Measurements from ENCODE around the gene VSTM1. TPM values are rescaled to one million over a fixed set of nuclear protein-coding genes. Genes with fewer than 3 reads are reported as not detected.
"Not testable (repeated sequence)": the region's sequence is repeated elsewhere in the genome, so short reads cannot be mapped to it uniquely, and the experiment has no call there.

VSTM1 gene
- total RNA-seq, 2 donors from 2014 or later, result not detected

DNA sequence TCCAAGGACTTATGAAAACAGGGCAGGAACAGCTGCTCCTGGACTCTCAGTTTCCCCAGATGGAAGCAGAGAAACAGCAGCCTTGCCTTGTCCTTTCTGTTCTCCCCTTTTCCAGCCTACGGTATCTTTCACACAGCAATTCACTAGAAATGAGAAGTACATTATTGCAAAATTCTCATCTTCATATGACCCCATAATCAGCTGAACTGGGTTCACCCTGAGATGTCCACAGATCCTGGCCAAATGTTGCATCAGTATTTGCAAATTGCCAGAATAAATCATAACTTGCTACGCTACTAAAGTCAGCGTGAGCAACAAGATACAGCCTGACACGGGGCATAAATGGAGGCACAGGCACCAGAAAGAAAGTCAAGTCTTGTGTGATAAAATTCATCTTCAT, 16.1 kb downstream of the VSTM1 start:
- H3K4me3 ChIP-seq, result no peak overlapping the region
- no peak for DNase-seq (ENCODE audit: low spot score)
- no peaks in the 10 kb centered on the region for H3K36me3 ChIP-seq
- H3K9me3 ChIP-seq, result no peaks in the 10 kb centered on the region
- TF ChIP-seq, protein P1, sequence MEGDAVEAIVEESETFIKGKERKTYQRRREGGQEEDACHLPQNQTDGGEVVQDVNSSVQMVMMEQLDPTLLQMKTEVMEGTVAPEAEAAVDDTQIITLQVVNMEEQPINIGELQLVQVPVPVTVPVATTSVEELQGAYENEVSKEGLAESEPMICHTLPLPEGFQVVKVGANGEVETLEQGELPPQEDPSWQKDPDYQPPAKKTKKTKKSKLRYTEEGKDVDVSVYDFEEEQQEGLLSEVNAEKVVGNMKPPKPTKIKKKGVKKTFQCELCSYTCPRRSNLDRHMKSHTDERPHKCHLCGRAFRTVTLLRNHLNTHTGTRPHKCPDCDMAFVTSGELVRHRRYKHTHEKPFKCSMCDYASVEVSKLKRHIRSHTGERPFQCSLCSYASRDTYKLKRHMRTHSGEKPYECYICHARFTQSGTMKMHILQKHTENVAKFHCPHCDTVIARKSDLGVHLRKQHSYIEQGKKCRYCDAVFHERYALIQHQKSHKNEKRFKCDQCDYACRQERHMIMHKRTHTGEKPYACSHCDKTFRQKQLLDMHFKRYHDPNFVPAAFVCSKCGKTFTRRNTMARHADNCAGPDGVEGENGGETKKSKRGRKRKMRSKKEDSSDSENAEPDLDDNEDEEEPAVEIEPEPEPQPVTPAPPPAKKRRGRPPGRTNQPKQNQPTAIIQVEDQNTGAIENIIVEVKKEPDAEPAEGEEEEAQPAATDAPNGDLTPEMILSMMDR (IDR thresholded peaks at IDR 0.05), result no peak
- no peaks in the 10 kb centered on the region for H3K4me1 ChIP-seq
- H3K27ac ChIP-seq, result no peak overlapping the region
- no peaks in the 10 kb centered on the region for H3K27me3 ChIP-seq

DNA sequence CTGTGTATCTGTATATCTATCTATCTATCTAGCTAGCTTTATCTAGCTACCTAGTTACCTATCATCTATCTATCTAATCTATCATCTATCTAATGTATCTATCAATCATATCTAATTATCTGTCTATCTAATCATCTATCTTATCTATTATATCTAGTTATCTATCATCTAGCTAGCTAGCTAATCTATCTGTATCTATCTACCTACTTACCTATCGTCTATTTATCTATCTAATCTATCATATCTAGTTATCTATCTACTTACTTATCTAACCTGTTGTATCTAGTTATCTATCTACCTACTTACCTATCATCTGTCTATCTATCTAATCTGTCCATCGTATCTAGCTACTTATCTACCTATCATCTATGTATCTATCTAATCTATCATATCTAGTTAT, 17.9 kb downstream of the VSTM1 start:
- TF ChIP-seq, protein P1 (IDR thresholded peaks at IDR 0.05), result no peak
- H3K27ac ChIP-seq, result no peak overlapping the region
- H3K4me1 ChIP-seq, result no peaks in the 10 kb centered on the region
- H3K4me3 ChIP-seq, result no peak overlapping the region
- H3K27me3 ChIP-seq, result no peaks in the 10 kb centered on the region
- no peaks in the 10 kb centered on the region for H3K9me3 ChIP-seq
- no peak for DNase-seq (ENCODE audit: low spot score)
- no peaks in the 10 kb centered on the region for H3K36me3 ChIP-seq

DNA sequence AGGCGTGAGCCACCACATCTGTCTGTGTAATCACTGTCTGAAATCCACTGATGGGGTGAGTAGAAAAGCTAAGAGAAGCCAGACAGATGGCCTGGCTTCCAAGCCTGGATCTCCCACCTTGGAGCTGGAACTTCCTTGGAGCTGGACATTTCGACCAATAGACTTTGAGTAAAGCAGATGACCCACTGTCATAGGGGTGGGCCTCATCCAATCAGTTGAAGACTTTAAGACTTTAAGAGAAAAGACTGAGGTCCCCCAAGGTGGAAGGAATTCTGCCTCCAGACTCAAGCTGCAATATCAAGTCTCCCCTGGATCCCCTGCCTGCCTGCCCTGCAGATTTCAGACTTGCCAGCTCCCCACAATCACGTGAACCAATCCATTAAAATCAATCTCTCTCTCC, 20.7 kb downstream of the VSTM1 start:
- Histone ChIP-seq H3K9me3 (no peaks in the 10 kb centered on the region), H3K4me1 (no peaks in the 10 kb centered on the region), H3K27ac (no peak overlapping the region), H3K27me3 (no peaks in the 10 kb centered on the region), H3K36me3 (no peaks in the 10 kb centered on the region), H3K4me3 (no peak overlapping the region)
- TF ChIP-seq, protein P1 (IDR thresholded peaks at IDR 0.05), result no peak
- no peak for DNase-seq (ENCODE audit: low spot score)

DNA sequence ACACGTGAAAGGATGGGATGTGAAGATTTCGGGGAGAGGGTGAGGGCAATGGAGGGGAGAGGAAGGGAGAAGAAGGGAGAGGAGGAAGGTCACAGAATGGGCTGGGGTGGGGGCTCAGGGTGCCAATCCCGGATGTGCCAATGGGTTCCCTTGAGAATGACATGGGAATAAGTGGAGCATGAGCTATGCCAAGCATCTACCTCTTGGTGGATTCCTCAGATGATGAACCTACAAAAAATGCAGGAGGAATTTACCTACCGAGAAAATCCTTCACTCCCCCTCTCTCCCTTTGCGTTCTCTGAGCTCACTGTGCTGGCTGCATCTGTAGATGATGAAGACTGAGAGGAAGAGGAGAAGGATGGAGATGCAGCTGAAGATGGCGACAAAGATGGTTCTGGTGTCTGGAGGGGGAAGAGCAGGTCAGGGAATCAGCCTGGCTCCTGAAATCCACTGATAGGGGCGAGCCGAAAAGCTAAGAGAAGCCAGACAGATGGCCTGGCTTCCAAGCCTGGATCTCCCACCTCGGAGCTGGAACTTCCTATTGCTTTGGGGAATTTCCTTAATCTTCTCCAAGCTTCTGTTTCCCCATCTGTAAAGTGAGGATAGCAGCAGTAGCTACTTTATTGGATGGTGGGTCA, 21.6 kb downstream of the VSTM1 start:
- no peak overlapping the region for H3K4me3 ChIP-seq
- no peaks in the 10 kb centered on the region for H3K27me3 ChIP-seq
- no peaks in the 10 kb centered on the region for H3K36me3 ChIP-seq
- no peak for DNase-seq (ENCODE audit: low spot score)
- H3K9me3 ChIP-seq, result no peaks in the 10 kb centered on the region
- H3K4me1 ChIP-seq, result no peaks in the 10 kb centered on the region
- TF ChIP-seq, protein P1 (IDR thresholded peaks at IDR 0.05), result no peak
- no peak overlapping the region for H3K27ac ChIP-seq

DNA sequence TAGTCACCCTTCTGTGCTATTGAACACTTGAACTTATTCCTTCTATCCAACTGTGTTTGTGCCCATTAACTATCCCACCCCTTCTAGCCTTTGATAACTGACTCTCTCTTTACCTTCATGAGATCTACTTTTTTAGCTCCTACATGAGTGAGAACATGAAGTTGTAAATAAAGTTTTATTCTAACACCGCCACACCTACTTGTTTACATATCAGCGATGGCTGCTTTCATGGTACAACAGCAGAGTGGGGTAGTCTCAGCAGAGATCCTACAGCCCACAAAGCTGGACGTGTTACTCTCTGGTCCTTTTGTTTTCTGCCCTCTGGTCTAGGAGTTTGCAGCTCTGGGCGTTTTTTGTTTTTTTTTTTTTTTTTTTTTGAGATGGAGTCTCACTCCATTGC, 23.7 kb downstream of the VSTM1 start:
- Histone ChIP-seq H3K4me1 (no peaks in the 10 kb centered on the region), H3K4me3 (no peak overlapping the region), H3K9me3 (no peaks in the 10 kb centered on the region), H3K27me3 (no peaks in the 10 kb centered on the region), H3K36me3 (no peaks in the 10 kb centered on the region), H3K27ac (no peak overlapping the region)
- DNase-seq (ENCODE audit: low spot score), result no peak
- TF ChIP-seq, protein P1 (IDR thresholded peaks at IDR 0.05), result no peak

DNA sequence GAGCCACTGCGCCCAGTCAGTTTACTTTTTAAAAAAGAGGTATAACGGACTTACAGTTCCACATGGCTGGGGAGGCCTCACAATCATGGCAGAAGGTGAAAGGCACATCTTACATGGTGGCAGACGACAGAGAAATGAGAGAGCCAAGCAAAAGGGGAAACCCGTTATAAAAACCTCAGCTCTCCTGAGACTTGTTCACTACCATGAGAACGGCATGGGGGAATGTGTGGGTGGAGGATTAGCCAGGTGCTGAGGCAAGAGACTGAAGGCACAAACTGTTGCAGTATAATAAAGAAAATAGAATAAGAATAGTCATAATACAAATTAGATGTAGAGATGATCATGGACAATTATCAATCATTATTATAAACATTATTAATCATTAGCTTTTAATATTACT, 27.2 kb downstream of the VSTM1 start:
- not testable (repeated sequence) for H3K27me3 ChIP-seq; H3K27ac ChIP-seq; DNase-seq (ENCODE audit: low spot score); H3K4me1 ChIP-seq; H3K9me3 ChIP-seq; H3K4me3 ChIP-seq; H3K36me3 ChIP-seq

Data from right atrium auricular region (tissue), 2 donors.